ENCODE data around the gene UBR3.
"Not testable (repeated sequence)": the region's sequence is repeated elsewhere in the genome, so short reads cannot be mapped to it uniquely, and the experiment has no call there.

UBR3 gene

DNA sequence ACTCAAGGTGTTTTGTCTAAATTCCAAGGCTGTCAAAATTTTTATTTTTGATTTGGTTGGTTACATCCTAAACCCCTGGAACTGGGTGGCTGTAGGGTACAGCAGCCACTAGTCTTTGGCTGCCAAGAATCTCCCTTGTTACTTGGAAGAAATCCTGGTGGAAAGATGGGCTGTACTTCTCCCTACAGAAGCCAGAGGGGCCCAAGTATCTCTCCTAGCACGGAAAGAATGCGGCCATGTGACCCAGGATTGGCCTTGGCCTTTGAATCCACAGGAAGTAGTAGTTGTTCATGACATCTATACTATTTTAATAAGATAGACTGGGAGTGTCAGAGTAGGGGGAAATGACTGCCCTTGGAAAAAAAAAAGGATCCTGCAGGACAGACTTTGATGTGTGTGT lies 296.3 kb downstream of the UBR3 start:
- peak overlapping the region; percentile 45; the same call in 1 of the 2 replicates for H3K27ac ChIP-seq
- TF ChIP-seq, protein P1, sequence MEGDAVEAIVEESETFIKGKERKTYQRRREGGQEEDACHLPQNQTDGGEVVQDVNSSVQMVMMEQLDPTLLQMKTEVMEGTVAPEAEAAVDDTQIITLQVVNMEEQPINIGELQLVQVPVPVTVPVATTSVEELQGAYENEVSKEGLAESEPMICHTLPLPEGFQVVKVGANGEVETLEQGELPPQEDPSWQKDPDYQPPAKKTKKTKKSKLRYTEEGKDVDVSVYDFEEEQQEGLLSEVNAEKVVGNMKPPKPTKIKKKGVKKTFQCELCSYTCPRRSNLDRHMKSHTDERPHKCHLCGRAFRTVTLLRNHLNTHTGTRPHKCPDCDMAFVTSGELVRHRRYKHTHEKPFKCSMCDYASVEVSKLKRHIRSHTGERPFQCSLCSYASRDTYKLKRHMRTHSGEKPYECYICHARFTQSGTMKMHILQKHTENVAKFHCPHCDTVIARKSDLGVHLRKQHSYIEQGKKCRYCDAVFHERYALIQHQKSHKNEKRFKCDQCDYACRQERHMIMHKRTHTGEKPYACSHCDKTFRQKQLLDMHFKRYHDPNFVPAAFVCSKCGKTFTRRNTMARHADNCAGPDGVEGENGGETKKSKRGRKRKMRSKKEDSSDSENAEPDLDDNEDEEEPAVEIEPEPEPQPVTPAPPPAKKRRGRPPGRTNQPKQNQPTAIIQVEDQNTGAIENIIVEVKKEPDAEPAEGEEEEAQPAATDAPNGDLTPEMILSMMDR (conservative IDR thresholded peaks at IDR 0.05; ENCODE audit: low read depth), result no peak
- DNase-seq (ENCODE audit: low spot score), result peak; percentile 37
- CTCF ChIA-PET, result no interaction called here
- POLR2A ChIA-PET (ENCODE audit: low non-redundant PET), result no interaction called here

DNA sequence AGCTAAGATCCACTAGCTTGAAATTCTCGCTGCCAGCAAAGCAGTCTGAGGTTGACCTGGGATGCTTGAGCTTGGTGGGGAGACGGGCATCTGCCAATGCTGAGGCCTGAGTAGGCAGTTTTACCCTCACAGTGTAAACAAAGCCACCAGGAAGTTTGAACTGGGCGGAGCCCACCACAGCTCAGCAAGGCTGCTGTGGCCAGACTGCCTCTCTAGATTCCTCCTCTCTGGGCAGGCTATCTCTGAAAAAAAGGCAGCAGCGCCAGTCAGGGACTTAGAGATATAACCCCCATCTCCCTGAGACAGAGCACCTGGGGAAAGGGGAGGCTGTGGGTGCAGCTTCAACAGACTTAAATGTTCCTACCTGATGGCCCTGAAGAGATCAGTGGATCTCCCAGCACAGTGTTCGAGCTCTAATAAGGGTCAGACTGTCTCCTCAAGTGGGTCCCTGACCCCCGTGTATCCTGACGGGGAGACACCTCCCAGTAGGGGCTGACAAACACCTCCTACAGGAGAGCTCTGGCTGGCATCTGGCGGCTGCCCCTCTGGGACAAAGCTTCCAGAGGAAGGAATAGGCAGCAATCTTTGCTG lies 299.0 kb downstream of the UBR3 start:
- DNase-seq (ENCODE audit: low spot score); POLR2A ChIA-PET (ENCODE audit: low non-redundant PET); CTCF ChIA-PET; H3K27ac ChIP-seq: not testable (repeated sequence)
